SU-DHL-6 (cell line): ENCODE measurements around the gene CCDC60.

ENCODE experiments used
- H2AFZ ChIP-seq: fragments of 200-600 bp; sonication (generic); 2 replicates; pipeline ENCODE4 v1.6.1; 2014; ENCODE audit warnings: low read depth, mild to moderate bottlenecking, moderate library complexity, mixed read lengths, antibody characterized with exemption, low read length; ENCODE audit not compliant: severe bottlenecking
- H3F3A ChIP-seq: fragments of 200-600 bp; shearing (Covaris generic); 2 replicates; pipeline ENCODE4 v1.6.0; 2016; ENCODE audit warnings: antibody characterized with exemption, mild to moderate bottlenecking; ENCODE audit not compliant: insufficient read depth
- H3K27ac ChIP-seq: fragments of 200-600 bp; sonication (generic); 2 replicates; pipeline ENCODE4 v1.5.1; 2016; ENCODE audit warnings: low read depth, mild to moderate bottlenecking, low read length, moderate library complexity, mixed read lengths
- H3K27me3 ChIP-seq: fragments of 200-600 bp; sonication (generic), shearing (Covaris generic); 2 replicates; pipeline ENCODE4 v1.6.0; 2014; ENCODE audit warnings: mild to moderate bottlenecking, low read length
- H3K36me3 ChIP-seq: fragments of 200-600 bp; sonication (generic); 2 replicates; pipeline ENCODE4 v1.6.1; 2014; ENCODE audit warnings: mild to moderate bottlenecking, low read length, mixed read lengths
- H3K4me2 ChIP-seq: fragments of 300-600, 200-600 bp; shearing (Covaris generic), sonication (generic); 2 replicates; pipeline ENCODE4 v1.6.0; 2014; ENCODE audit warnings: low read length, low read depth, mild to moderate bottlenecking; ENCODE audit not compliant: poor library complexity, severe bottlenecking
- H3K4me3 ChIP-seq: fragments of 200-600 bp; sonication (generic); 2 replicates; pipeline ENCODE4 v1.5.1; 2014; ENCODE audit warnings: antibody characterized with exemption, low read length, mild to moderate bottlenecking, mixed read lengths; ENCODE audit not compliant: insufficient read depth, poor library complexity, severe bottlenecking
- H3K79me2 ChIP-seq: fragments of 200-600 bp; sonication (generic); 2 replicates; pipeline ENCODE4 v1.6.1; 2014; ENCODE audit warnings: mild to moderate bottlenecking, low read length, moderate library complexity; ENCODE audit not compliant: insufficient read depth
- H3K9ac ChIP-seq: fragments of 200-600 bp; sonication (generic); 2 replicates; pipeline ENCODE4 v1.7.0; 2014; ENCODE audit warnings: mild to moderate bottlenecking, low read length
- H3K9me2 ChIP-seq: fragments of 200-600 bp; sonication (generic); replicated peaks from 2 replicates; pipeline ENCODE4 v1.6.1; 2014; ENCODE audit warnings: low read length; ENCODE audit not compliant: insufficient read depth
- H3K9me3 ChIP-seq: fragments of 200-600 bp; sonication (generic); 2 replicates; pipeline ENCODE4 v1.6.1; 2014; ENCODE audit warnings: low read length, mixed read lengths; ENCODE audit not compliant: insufficient read depth
- H4K20me1 ChIP-seq: fragments of 200-600 bp; sonication (generic); 2 replicates; pipeline ENCODE4 v1.6.1; 2014; ENCODE audit warnings: low read depth, mild to moderate bottlenecking, antibody characterized with exemption, low read length, moderate library complexity, mixed read lengths
- EZH2phosphoT487 ChIP-seq: fragments of 200-600 bp; sonication (generic), shearing (Covaris generic); conservative IDR thresholded peaks from 2 replicates; pipeline ENCODE4 v1.6.1; 2018; ENCODE audit warnings: mild to moderate bottlenecking, antibody characterized with exemption, low read length, moderate library complexity, mixed read lengths
- TF ChIP-seq, protein P1 (sequence below): fragments of 200-600 bp; sonication (generic); IDR thresholded peaks from one replicate; pipeline ENCODE4 v1.5.1; 2017; ENCODE audit warnings: antibody characterized with exemption, mild to moderate bottlenecking, low read length, moderate library complexity; ENCODE audit not compliant: insufficient read depth, poor library complexity, severe bottlenecking

CCDC60 gene

DNA sequence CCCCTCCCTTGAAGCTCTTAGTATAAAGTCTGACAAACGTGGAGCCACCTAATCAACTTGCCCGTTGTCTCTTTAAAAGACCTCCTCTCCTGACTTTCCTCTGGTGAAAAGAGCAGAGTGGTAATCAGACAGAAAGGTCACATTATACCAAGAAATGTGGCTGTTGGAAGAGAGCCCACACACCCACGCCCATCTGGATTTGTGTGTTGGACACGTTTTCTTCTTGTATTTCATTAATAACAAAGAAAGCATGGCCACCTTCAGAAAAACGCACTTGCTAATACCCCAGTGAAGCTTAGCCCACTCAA, 41.3 kb downstream of the CCDC60 start:
- Histone ChIP-seq H3K79me2 (no peaks in the 10 kb centered on the region), H2AFZ (no peak overlapping the region), H3K27ac (no peak overlapping the region), H3K27me3 (no peaks in the 10 kb centered on the region; the same call in 1 of the 2 replicates), H3K36me3 (no peaks in the 10 kb centered on the region), H3F3A (no peaks in the 10 kb centered on the region), H3K9me3 (no peaks in the 10 kb centered on the region), H4K20me1 (no peaks in the 10 kb centered on the region), H3K4me3 (no peak overlapping the region), H3K9ac (no peak overlapping the region), H3K9me2 (no peaks in the 10 kb centered on the region), H3K4me2 (no peak overlapping the region)
- TF ChIP-seq EZH2phosphoT487: no peak
- TF ChIP-seq, protein P1, sequence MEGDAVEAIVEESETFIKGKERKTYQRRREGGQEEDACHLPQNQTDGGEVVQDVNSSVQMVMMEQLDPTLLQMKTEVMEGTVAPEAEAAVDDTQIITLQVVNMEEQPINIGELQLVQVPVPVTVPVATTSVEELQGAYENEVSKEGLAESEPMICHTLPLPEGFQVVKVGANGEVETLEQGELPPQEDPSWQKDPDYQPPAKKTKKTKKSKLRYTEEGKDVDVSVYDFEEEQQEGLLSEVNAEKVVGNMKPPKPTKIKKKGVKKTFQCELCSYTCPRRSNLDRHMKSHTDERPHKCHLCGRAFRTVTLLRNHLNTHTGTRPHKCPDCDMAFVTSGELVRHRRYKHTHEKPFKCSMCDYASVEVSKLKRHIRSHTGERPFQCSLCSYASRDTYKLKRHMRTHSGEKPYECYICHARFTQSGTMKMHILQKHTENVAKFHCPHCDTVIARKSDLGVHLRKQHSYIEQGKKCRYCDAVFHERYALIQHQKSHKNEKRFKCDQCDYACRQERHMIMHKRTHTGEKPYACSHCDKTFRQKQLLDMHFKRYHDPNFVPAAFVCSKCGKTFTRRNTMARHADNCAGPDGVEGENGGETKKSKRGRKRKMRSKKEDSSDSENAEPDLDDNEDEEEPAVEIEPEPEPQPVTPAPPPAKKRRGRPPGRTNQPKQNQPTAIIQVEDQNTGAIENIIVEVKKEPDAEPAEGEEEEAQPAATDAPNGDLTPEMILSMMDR: no peak

DNA sequence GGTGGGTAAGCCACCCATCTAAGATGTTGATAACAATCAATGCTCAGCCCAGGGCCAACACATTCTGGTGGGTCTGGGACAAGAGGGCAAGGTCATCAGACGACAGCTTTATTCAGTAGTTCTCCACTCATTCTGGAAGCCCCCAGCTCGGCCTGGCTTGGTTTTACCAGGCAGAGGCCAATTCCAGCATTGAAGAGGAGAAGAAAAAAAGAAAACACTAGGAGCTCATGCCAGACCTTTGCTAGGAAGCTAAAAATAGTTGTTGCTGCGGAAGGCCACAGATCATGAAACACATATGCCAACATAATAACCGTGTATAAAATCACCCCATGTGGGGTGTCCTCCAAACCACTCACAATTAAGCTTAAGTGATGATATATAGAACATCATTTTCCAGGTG, 44.4 kb downstream of the CCDC60 start:
- TF ChIP-seq EZH2phosphoT487: no peak
- TF ChIP-seq, protein P1: no peak
- H2AFZ ChIP-seq: no peak overlapping the region

DNA sequence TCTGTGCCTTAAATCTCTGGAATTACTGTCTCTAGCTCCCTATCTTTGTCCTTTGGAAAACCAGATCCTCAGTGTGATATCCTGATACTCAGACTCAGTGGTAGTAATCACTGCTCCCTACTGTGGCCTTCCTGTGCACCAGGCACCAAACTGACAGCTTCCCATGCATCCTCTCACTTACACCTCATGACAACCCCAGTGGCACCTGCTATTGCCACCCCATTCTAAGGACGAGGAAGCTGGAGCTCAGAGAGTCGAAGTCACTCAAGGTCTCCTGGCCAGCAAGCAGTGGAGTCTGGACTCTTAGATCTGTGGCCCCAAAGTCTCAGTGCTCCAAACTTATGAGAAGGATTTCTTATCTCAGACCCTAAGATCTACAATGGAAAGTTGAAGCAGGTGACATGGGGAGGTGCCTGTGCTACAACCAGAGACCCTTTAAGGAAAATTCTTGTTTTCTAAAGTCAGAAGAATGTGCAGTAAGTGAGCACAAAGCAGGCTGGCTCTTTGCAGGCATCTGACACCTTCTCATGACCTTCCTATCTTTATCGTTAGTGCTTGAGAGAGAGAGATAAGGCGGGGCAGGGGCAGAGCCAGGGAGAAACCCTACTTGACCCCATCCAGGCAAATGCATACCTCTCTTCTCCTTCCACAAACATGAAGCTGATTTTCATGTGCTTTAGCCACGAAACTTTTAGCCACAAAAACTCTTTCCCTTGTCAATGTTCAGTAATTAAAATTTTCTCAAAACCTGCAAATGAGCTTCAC, 47.1 kb downstream of the CCDC60 start:
- TF ChIP-seq, protein P1: no peak
- Histone ChIP-seq H3K27ac (no peak overlapping the region), H3K9me3 (no peaks in the 10 kb centered on the region), H3K27me3 (no peaks in the 10 kb centered on the region; the same call in 1 of the 2 replicates), H3K79me2 (no peaks in the 10 kb centered on the region), H3F3A (no peaks in the 10 kb centered on the region), H4K20me1 (no peaks in the 10 kb centered on the region), H3K36me3 (no peaks in the 10 kb centered on the region), H3K9me2 (no peaks in the 10 kb centered on the region), H3K4me3 (no peak overlapping the region), H3K4me2 (no peak overlapping the region), H3K9ac (no peak overlapping the region), H2AFZ (no peak overlapping the region)

More for the DNA sequence above, 44.4 kb downstream of the CCDC60 start:
- Histone ChIP-seq H3K27ac (no peak overlapping the region), H3F3A (no peaks in the 10 kb centered on the region), H3K27me3 (no peaks in the 10 kb centered on the region; the same call in 1 of the 2 replicates), H3K4me2 (no peak overlapping the region), H3K9ac (no peak overlapping the region), H3K36me3 (no peaks in the 10 kb centered on the region), H3K9me3 (no peaks in the 10 kb centered on the region), H4K20me1 (no peaks in the 10 kb centered on the region), H3K4me3 (no peak overlapping the region), H3K9me2 (no peaks in the 10 kb centered on the region), H3K79me2 (no peaks in the 10 kb centered on the region)
